ENCODE results near the gene DCAF12L1.

Gene DCAF12L1

DNA sequence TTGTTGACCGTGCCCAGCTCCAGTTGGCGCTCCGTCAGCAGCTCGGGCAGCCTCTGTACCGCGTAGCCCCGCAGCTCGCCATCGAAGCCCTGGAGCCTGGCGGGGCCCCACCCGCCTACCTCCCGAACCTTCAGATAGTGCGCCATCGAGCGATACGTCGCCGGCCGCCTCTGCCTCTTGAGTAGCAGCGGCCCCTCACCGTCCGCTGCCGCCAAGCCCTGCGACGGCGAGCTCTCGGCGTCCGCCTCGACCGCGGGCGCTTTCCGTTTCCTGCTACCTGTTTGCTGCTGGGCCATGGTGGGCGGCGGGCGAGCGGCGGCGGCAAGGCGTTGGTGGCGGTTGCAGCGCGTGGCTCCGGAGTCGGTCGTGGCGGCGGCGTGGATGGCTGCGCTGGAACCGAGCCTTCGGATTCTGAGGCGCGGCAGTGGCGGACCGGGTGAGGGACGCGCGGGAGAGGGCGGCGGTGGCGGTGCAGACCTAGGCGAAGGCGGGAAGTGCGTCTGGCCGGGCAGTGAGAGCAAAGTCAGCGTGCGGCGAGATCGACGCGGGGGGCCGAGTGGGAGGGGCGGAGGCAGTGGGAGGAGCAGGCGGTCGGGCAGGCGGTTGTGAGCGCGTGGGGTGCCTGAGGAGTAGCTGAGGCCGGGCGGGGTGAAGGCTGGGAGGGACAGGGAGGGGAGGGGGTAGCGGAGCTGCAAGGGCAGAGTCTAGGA lies at the start of gene DCAF12L1:
DCAF12L1 (minus strand) TSS at position 502 of the 710 bp plus-strand sequence; CDS start at position 296, 206 bp downstream.
- no peak for DNase-seq

GRCh38 chrX:126580877-126581276 lies 28.3 kb upstream of the DCAF12L1 start:
- DNase-seq = no peak

DNA sequence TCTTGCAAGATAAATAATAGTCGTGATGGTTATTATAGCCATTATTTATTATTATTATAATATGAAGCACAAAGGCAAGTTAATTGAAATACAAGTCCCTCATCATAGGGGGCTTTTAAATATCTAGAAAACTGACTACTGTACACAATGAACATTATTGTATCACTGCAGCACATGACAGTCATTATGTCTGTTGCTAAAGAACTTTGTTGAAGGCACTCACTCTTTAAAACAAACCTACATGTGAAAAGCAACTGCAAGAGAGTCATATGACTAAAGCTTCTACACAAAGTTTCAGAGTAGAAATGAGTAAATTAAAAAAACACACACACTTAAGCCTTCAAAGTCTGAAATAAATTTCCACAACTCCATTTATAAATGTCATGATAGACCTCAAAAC lies 23.3 kb upstream of the DCAF12L1 start:
- no peak for DNase-seq

DNA sequence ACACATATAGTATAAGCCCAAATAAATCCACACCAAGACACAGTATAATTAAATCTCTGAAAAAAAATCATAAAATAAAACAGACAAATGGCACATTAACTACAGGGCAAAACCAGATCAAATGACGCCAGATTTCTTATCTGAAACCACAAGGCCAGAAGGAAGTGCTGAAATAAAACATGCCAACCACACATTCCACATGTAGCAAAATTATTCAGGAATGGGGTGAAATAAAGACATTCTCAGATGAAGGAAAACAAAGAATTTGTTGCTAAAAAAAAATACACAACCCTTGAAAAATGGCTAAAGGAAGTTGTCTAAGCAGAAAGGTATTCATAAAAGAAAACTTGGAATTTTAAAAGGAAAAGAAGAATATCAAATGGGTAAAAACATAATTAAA lies 4.5 kb upstream of the DCAF12L1 start:
- no peak for DNase-seq

DNA sequence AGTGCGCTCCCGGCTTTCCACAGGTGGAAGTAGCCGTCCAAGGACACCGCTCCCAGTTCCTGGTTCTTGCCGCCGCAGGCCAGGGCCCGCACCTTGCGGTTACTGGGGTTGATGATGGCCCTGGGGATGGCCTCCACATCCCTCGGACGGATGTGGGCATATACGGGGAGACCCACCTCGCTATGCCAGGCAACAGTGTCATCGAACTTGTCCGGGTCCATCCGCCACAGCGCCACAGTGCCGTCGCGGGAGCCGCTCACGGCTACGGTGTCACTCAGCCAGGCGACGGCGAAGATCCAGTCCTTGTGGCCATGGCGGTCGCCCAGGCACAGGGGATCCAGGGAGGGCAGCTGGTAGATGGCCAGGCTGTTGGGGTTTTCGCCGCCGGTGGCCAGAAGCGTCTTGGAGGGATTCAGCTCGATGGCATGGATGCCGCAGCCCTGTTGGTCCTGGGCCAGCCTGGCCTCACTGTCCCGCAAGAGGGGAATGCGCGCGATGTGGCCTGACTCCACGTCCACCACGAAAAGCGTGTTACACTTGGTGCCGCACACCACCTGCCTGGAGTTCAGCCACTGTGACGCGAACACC lies 795 bp downstream of the DCAF12L1 start:
- no peak for DNase-seq

GRCh38 chrX:126551306-126551705 lies 1.3 kb downstream of the DCAF12L1 start:
- DNase-seq = no peak

DNA sequence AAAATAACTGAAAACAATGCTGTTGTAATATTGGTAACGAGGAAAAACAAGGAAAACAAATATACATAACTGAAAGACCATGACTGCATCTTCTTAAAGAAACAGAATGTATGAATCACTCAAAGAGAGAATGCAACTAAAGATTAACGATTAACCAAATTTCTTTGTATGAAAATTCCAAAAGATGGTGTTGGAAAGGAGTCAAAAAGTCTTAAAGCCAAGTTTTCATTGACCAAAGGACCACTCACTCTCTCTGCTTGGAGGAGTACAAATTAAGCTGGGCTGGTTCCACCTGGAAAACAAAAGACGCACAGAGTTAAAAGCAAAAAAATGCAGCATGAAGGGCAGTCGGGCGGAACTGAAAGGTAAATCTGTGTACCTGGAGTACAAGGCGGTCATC lies 1.8 kb downstream of the DCAF12L1 start:
- DNase-seq = no peak

DNA sequence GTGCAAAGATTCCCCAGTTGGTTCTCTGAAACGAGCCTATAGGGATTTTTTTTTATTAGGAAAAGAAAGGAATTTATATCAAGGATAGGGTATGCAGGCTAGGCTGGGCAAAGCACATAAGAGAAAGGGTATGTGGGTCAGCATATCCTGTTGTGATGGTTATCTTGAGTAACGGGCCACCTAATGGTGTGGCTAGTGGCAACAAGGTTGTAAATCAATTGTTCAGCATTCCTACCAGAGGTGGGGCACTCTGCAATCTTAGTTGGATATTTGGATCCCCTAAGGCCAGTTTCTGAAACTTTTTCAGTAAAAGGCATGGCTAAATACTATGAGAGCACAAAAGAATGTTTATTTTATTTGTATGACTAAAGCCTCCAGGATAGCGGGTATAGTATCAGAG lies 42.7 kb downstream of the DCAF12L1 start:
- DNase-seq = no peak
